HCT116 (cell line): ENCODE data around the gene CPZ. TPM values are rescaled to one million over a fixed set of nuclear protein-coding genes. Genes with fewer than 3 reads are reported as not detected.

Source experiments
- ATAC-seq: fragments of 200-7000 bp; cut with Tn5 transposase; 2 replicates; pipeline ENCODE4 v1.9.1; 2020; ENCODE audit warnings: mild to moderate bottlenecking, moderate library complexity
- BruUV-seq: library from RNA; stranded (reverse); fragments of 400-500 nt; replicated peaks from 2 replicates; lab custom pipeline; 2021; lab: Mats Ljungman, UMichigan
- CTCF ChIA-PET: fragments of 300-600 bp; sonication (Branson Sonifier 250); formaldehyde crosslinking; loops from one replicate; lab custom pipeline; 2021; ENCODE audit warnings: antibody characterized with exemption; lab: Charles Lee
- POLR2A ChIA-PET: fragments of 300-600, 350-600 bp; sonication (Branson Sonifier 250); formaldehyde crosslinking; loops from one replicate; lab custom pipeline; 2021; ENCODE audit warnings: antibody characterized with exemption; lab: Charles Lee
- RAD21 ChIA-PET, 2 experiments: fragments of 300-600 bp; sonication (Branson Sonifier 250); formaldehyde crosslinking; loops; one replicate each; lab custom pipeline; 2023; ENCODE audit warnings: low total read pairs in 2 of 2; ENCODE audit not compliant: uncharacterized antibody in 2 of 2, unreplicated experiment in 2 of 2, low non-redundant PET in 1 of 2; lab: Charles Lee
- DNase-seq: peaks from one replicate; pipeline ENCODE4 v3.0.0-alpha.2; 2010; ENCODE audit warnings: low read depth, low spot score
- H2AFZ ChIP-seq: fragments of 200-600 bp; shearing (Covaris generic), sonication (generic); 2 replicates; pipeline ENCODE4 v1.6.1; 2017; ENCODE audit warnings: low read depth, mixed run types, mixed read lengths, antibody characterized with exemption, low read length; ENCODE audit not compliant: poor library complexity, severe bottlenecking
- H3K27ac ChIP-seq: 2 replicates; pipeline ENCODE4 v1.5.1; 2012; ENCODE audit warnings: low read depth, low read length
- H3K27me3 ChIP-seq: fragments of 200-600 bp; sonication (generic); 2 replicates; pipeline ENCODE4 v1.6.1; 2016; ENCODE audit warnings: mixed run types, low read length, mixed read lengths; ENCODE audit not compliant: insufficient read depth
- H3K36me3 ChIP-seq, 2 experiments: fragments of 200-500 bp in 1 of 2; fragments of 200-600 bp in 1 of 2; sonication (Bioruptor generic) in 1 of 2; sonication (generic) in 1 of 2; 2 replicates each; pipeline versions ENCODE4 v1.5.1 to v1.6.1; 2014 to 2016; ENCODE audit warnings: low read length in 2 of 2, inconsistent platforms in 1 of 2, mixed read lengths in 1 of 2, mixed run types in 1 of 2; ENCODE audit not compliant: insufficient read depth in 2 of 2, control insufficient read depth in 1 of 2
- H3K4me1 ChIP-seq, 2 experiments: fragments of 200-600 bp in 1 of 2; sonication (generic) in 1 of 2; 2 replicates each; pipeline versions ENCODE4 v1.5.1 to v1.6.1; 2012 to 2017; ENCODE audit warnings: low read length in 2 of 2, inconsistent platforms in 1 of 2, mild to moderate bottlenecking in 1 of 2, mixed read lengths in 1 of 2, mixed run types in 1 of 2, moderate library complexity in 1 of 2; ENCODE audit not compliant: insufficient read depth in 2 of 2, control insufficient read depth in 1 of 2
- H3K4me2 ChIP-seq: fragments of 200-600 bp; sonication (generic); 2 replicates; pipeline ENCODE4 v1.6.1; 2017; ENCODE audit warnings: mixed run types, low read length, mixed read lengths
- H3K4me3 ChIP-seq, 2 experiments: fragments of 200-600 bp in 1 of 2; sonication (generic) in 1 of 2; replicated peaks in 1 of 2; 2 replicates each; pipeline ENCODE4 v1.5.1; 2011 to 2016; ENCODE audit warnings: low read length in 2 of 2, control low read depth in 1 of 2, low read depth in 1 of 2, mild to moderate bottlenecking in 1 of 2, mixed read lengths in 1 of 2, mixed run types in 1 of 2
- H3K79me2 ChIP-seq: fragments of 200-600 bp; sonication (generic); 2 replicates; pipeline ENCODE4 v1.6.1; 2017; ENCODE audit warnings: mild to moderate bottlenecking, mixed run types, low read length, moderate library complexity, mixed read lengths; ENCODE audit not compliant: insufficient read depth
- H3K9ac ChIP-seq: fragments of 200-600 bp; sonication (generic); 2 replicates; pipeline ENCODE4 v1.6.1; 2016; ENCODE audit warnings: low read length, mixed read lengths
- H3K9me2 ChIP-seq: fragments of 200-600 bp; sonication (generic), shearing (Covaris generic); 2 replicates; pipeline ENCODE4 v1.6.1; 2017; ENCODE audit warnings: mixed run types, mild to moderate bottlenecking, moderate library complexity; ENCODE audit not compliant: insufficient read depth
- H3K9me3 ChIP-seq, 2 experiments: fragments of 200-500 bp in 1 of 2; fragments of 200-600 bp in 1 of 2; sonication (Bioruptor generic) in 1 of 2; sonication (generic) in 1 of 2; 2 replicates each; pipeline ENCODE4 v1.6.1; 2014 to 2017; ENCODE audit warnings: low read length in 2 of 2, mixed read lengths in 2 of 2, inconsistent platforms in 1 of 2, low read depth in 1 of 2, mild to moderate bottlenecking in 1 of 2, mixed run types in 1 of 2, moderate library complexity in 1 of 2; ENCODE audit not compliant: control insufficient read depth in 1 of 2, insufficient read depth in 1 of 2
- H4K20me1 ChIP-seq: fragments of 200-600 bp; sonication (generic), shearing (Covaris generic); 2 replicates; pipeline ENCODE4 v1.6.1; 2017; ENCODE audit warnings: mixed run types, mild to moderate bottlenecking, moderate library complexity; ENCODE audit not compliant: insufficient read depth
- ATF3 ChIP-seq: IDR thresholded peaks from 2 replicates; pipeline ENCODE4 v1.6.1; 2012
- CBX3 ChIP-seq: IDR thresholded peaks from 2 replicates; pipeline ENCODE4 v1.6.1; 2012; ENCODE audit warnings: low read depth
- CEBPB ChIP-seq: IDR thresholded peaks from 2 replicates; pipeline ENCODE4 v1.6.1; 2012; ENCODE audit warnings: low read depth
- EGR1 ChIP-seq: IDR thresholded peaks from 2 replicates; pipeline ENCODE4 v1.6.1; 2012; ENCODE audit warnings: low read depth
- ELF1 ChIP-seq: IDR thresholded peaks from 2 replicates; pipeline ENCODE4 v1.6.1; 2012; ENCODE audit warnings: low read depth, borderline replicate concordance
- EZH2 ChIP-seq: fragments of 200-600 bp; sonication (generic); IDR thresholded peaks from 2 replicates; pipeline ENCODE4 v1.6.1; 2017; ENCODE audit warnings: antibody characterized with exemption, mixed run types
- FOSL1 ChIP-seq: IDR thresholded peaks from 2 replicates; pipeline ENCODE4 v1.6.1; 2012; ENCODE audit warnings: low read depth
- JUND ChIP-seq: IDR thresholded peaks from 2 replicates; pipeline ENCODE4 v1.6.1; 2012
- POLR2A ChIP-seq: IDR thresholded peaks from 2 replicates; pipeline ENCODE4 v1.7.0; 2011; ENCODE audit warnings: borderline replicate concordance; ENCODE audit not compliant: insufficient read depth, insufficient read length; ENCODE audit errors: extremely low read depth
- RAD21 ChIP-seq: IDR thresholded peaks from 2 replicates; pipeline ENCODE4 v1.6.1; 2012; ENCODE audit warnings: low read depth, mild to moderate bottlenecking
- REST ChIP-seq: IDR thresholded peaks from 2 replicates; pipeline ENCODE4 v1.6.1; 2012; ENCODE audit warnings: low read depth
- SIN3A ChIP-seq: IDR thresholded peaks from 2 replicates; pipeline ENCODE4 v1.6.1; 2012; ENCODE audit warnings: low read depth
- SP1 ChIP-seq: IDR thresholded peaks from 2 replicates; pipeline ENCODE4 v1.6.1; 2012; ENCODE audit warnings: low read depth
- SRF ChIP-seq: IDR thresholded peaks from 2 replicates; pipeline ENCODE4 v1.6.1; 2012; ENCODE audit warnings: low read depth
- YY1 ChIP-seq: IDR thresholded peaks from 2 replicates; pipeline ENCODE4 v1.6.1; 2011; ENCODE audit warnings: low read length, low read depth, moderate library complexity, mild to moderate bottlenecking; ENCODE audit not compliant: insufficient replicate concordance; ENCODE audit errors: extremely low read depth
- intact Hi-C: fragments of 100-400 bp; cut with micrococcal nuclease; formaldehyde crosslinking; loops from 2 replicates; pipeline ENCODE4 v1.10.0; 2022
- total RNA-seq: library from RNA; stranded (reverse); gene quantifications from one replicate; pipeline ENCODE4 v1.2.1, GENCODE V29; 2021; ENCODE audit not compliant: unreplicated experiment
- TF ChIP-seq, protein P1 (sequence below), 3 experiments: fragments of 200-600 bp in 1 of 3; sonication (generic) in 1 of 3; IDR thresholded peaks in 2 of 3; conservative IDR thresholded peaks in 1 of 3; 2 replicates each; pipeline ENCODE4 v1.5.1; 2012 to 2017; ENCODE audit warnings: low read depth in 2 of 3, low read length in 2 of 3, antibody characterized with exemption in 1 of 3, borderline replicate concordance in 1 of 3, control low read depth in 1 of 3, mild to moderate bottlenecking in 1 of 3, mixed read lengths in 1 of 3, mixed run types in 1 of 3, moderate library complexity in 1 of 3; ENCODE audit not compliant: insufficient read depth in 1 of 3
- TF ChIP-seq, protein P2 (sequence below): IDR thresholded peaks from 2 replicates; pipeline ENCODE4 v1.6.1; 2012

CPZ gene
- total RNA-seq, 1 experiment from 2014 or later, result not detected

GRCh38 chr4:8582941-8583654 is 9.5 kb upstream of the CPZ start:
- no TSS peak for BruUV-seq
- CTCF ChIA-PET, result no interaction called here
- RAD21 ChIA-PET, result no interaction called here

More at GRCh38 chr4:8582941-8583654, 9.5 kb upstream of the CPZ start:
- H3K9ac ChIP-seq, result no peak overlapping the region
- no peak overlapping the region for H3K27ac ChIP-seq
- intact Hi-C loops, result no loop called here
- POLR2A ChIA-PET, result interaction anchor here (0.8 kb wide), 1 partner anchor 12 kb away, joined by 3 read pairs; no protein-coding TSS in a partner anchor
- H3K79me2 ChIP-seq, result no peaks in the 10 kb centered on the region
- TF ChIP-seq CEBPB, result no peak
- no peak for TF ChIP-seq SRF
- TF ChIP-seq ELF1, result no peak
- TF ChIP-seq EGR1, result no peak
- no peak for TF ChIP-seq EZH2
- no peak for TF ChIP-seq FOSL1
- TF ChIP-seq YY1, result no peak
- no peak for TF ChIP-seq REST
- TF ChIP-seq JUND, result no peak
- TF ChIP-seq POLR2A, result no peak
- TF ChIP-seq, protein P1, sequence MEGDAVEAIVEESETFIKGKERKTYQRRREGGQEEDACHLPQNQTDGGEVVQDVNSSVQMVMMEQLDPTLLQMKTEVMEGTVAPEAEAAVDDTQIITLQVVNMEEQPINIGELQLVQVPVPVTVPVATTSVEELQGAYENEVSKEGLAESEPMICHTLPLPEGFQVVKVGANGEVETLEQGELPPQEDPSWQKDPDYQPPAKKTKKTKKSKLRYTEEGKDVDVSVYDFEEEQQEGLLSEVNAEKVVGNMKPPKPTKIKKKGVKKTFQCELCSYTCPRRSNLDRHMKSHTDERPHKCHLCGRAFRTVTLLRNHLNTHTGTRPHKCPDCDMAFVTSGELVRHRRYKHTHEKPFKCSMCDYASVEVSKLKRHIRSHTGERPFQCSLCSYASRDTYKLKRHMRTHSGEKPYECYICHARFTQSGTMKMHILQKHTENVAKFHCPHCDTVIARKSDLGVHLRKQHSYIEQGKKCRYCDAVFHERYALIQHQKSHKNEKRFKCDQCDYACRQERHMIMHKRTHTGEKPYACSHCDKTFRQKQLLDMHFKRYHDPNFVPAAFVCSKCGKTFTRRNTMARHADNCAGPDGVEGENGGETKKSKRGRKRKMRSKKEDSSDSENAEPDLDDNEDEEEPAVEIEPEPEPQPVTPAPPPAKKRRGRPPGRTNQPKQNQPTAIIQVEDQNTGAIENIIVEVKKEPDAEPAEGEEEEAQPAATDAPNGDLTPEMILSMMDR (IDR thresholded peaks at IDR 0.05 in 2 of 3, conservative IDR thresholded peaks at IDR 0.05 in 1 of 3; ENCODE audit: borderline replicate concordance in 1 of 3, insufficient read depth in 1 of 3, low read depth in 2 of 3, low read length in 2 of 3), result no peak
- TF ChIP-seq RAD21, result no peak
- TF ChIP-seq, protein P2, sequence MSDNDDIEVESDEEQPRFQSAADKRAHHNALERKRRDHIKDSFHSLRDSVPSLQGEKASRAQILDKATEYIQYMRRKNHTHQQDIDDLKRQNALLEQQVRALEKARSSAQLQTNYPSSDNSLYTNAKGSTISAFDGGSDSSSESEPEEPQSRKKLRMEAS, result no peak
- TF ChIP-seq CBX3, result no peak
- no peak for TF ChIP-seq ATF3
- TF ChIP-seq SIN3A, result no peak
- TF ChIP-seq SP1, result no peak
- TF ChIP-seq, all 23 proteins: peak for 0
- H2AFZ ChIP-seq, result no peak overlapping the region
- H3K4me3 ChIP-seq, result no peak overlapping the region
- no peaks in the 10 kb centered on the region for H3K9me3 ChIP-seq
- no peaks in the 10 kb centered on the region for H3K9me2 ChIP-seq
- H3K27me3 ChIP-seq, result peaks cover 17% of the 10 kb centered on the region; the same call in 1 of the 2 replicates
- no peak overlapping the region for H3K4me2 ChIP-seq
- no peak for ATAC-seq
- H3K4me1 ChIP-seq, result no peaks in the 10 kb centered on the region
- H3K36me3 ChIP-seq, result no peaks in the 10 kb centered on the region
- DNase-seq, result no peak
- H4K20me1 ChIP-seq, result no peaks in the 10 kb centered on the region
